COR-L47 (cell line): ENCODE results near the gene TBX21.

Experiments
- DNase-seq: peaks from one replicate; lab custom pipeline; 2025; lab: John Stamatoyannopoulos, UW

The TBX21 gene, protein sequence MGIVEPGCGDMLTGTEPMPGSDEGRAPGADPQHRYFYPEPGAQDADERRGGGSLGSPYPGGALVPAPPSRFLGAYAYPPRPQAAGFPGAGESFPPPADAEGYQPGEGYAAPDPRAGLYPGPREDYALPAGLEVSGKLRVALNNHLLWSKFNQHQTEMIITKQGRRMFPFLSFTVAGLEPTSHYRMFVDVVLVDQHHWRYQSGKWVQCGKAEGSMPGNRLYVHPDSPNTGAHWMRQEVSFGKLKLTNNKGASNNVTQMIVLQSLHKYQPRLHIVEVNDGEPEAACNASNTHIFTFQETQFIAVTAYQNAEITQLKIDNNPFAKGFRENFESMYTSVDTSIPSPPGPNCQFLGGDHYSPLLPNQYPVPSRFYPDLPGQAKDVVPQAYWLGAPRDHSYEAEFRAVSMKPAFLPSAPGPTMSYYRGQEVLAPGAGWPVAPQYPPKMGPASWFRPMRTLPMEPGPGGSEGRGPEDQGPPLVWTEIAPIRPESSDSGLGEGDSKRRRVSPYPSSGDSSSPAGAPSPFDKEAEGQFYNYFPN

DNA sequence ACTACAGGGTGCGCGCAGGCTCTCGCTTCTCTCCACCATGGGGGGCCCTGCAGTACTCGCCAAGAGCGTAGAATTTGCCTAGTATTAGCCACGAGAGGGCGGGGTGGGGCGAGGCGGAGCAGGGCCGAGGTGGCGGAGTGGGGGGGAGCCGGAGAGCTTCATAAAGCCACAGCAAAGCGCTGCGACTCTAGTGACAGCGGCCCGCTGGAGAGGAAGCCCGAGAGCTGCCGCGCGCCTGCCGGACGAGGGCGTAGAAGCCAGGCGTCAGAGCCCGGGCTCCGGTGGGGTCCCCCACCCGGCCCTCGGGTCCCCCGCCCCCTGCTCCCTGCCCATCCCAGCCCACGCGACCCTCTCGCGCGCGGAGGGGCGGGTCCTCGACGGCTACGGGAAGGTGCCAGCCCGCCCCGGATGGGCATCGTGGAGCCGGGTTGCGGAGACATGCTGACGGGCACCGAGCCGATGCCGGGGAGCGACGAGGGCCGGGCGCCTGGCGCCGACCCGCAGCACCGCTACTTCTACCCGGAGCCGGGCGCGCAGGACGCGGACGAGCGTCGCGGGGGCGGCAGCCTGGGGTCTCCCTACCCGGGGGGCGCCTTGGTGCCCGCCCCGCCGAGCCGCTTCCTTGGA lies at the start of gene TBX21:
Gene TBX21, plus strand, starts transcription at position 190 of the 627 bp plus-strand sequence. Its CDS starts 219 bp downstream, at position 409.
- peak; percentile 89 for DNase-seq

GRCh38 chr17:47684025-47684424 lies 49.0 kb upstream of the TBX21 start:
- no peak for DNase-seq

- DNase-seq, result no peak
Observed at GRCh38 chr17:47684535-47685193, 48.4 kb upstream of the TBX21 start.

- no peak for DNase-seq
Observed at GRCh38 chr17:47685556-47686275, 47.3 kb upstream of the TBX21 start.

GRCh38 chr17:47686276-47686635 lies 46.8 kb upstream of the TBX21 start:
- DNase-seq, result no peak

- no peak for DNase-seq
Observed at GRCh38 chr17:47686664-47687327, 46.2 kb upstream of the TBX21 start.

GRCh38 chr17:47687328-47687690 lies 45.7 kb upstream of the TBX21 start:
- DNase-seq, result no peak

DNA sequence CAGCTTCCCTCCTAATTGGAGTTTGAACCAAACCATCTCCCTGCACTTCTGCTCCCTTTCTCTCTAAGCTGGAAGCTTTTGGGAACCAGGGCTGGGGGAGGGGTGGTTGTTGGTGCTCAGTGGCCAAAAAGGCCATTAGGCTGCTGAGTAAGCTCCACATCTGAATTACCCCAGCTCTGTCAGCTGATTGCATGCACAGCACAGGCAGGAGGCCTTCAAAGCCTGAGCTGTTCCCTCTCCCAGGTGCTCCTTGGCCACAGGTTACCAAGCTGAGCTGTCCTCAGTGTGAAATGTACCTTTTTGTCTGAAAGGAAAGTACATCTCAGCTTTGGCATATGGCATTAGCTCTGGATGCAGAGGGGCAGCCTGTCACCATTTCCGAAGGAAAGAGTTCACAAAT lies 45.3 kb upstream of the TBX21 start:
- DNase-seq, result no peak

GRCh38 chr17:47690121-47690520 lies 42.9 kb upstream of the TBX21 start:
- no peak for DNase-seq

GRCh38 chr17:47692137-47692894 lies 40.7 kb upstream of the TBX21 start:
- no peak for DNase-seq

DNA sequence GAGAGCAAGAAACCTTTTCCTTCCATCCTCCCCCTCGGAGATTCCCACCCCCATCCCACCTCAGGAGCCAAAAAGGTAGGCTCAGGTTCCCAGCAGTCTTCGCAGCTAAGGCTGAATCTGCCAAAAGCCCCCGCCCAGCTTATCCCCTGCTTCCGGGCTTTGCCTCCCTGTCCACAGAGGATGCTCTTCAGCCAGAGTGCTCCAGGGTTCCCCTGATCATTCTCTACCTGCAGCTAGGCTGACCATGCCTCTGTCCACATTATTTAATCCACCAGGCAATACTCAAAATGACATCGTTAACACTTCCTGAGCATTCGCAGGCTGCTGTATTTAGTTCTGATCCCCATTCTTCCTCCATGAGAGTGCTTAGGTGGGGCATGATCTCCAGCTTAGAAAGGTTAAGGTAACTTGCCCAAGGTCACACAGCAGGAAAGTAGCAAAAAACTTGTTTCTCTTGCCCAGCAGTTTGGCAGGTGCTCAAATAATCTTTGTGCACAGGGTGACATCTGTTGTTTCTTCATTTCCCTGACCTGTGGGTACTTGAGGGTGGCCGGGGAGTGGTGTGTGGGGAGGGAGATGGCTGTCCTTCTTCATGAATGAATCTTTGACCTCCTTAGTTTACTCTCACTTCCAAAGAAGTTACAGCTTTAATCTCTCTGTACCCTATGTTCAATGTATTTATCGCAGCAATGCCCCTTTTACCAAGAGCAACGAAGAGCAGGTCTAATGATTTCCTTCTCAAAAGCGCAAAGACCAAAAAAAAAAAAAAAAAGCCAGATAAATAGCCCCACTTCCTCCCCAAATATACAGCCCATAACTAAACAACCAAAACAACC lies 39.9 kb upstream of the TBX21 start:
- DNase-seq, result no peak

DNA sequence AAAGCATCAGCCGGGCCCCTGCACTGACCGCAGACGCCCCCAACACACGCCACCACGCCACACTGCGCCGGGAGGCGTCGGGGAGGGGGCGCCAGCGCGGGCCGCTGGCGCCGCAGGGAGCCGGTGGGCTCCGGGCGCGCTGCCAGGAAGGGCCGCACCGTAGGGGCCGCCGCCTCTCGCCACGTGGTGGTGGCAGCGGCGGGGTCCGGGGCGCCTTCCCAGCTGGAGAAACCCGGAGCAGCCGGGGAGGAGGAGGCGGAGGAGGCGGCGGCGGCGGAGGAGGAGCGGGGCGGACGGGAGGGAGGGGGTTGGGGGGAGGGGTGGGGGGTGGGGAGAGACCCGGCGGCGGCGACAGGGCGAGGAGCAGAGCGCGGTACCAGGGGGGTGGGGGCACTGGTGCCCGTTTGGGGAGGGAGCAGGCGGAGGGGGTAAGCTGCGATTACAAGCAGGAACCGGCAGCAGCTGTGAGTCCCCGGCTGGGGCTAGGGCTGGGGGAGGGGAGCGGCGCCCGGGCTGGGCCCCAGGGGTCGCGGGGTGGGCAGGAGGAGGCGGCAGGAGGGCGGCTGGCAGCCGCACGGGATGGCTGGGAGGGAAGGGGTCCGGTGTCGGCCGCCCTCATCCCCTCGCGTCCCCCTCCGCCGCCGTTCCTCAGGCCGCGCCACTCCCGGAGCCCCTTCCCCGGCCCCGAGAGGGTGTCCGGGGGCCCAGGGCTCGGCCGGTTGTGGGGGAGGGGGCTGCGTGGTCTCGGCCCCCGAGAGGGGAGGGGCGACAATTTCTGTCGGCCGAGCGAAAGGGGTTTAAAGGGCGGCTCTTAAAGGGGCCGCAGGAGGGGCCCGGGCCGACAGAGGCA lies 39.1 kb upstream of the TBX21 start, which contains the start of gene TBKBP1:
Gene TBKBP1, plus strand, starts transcription at position 431 of the 850 bp plus-strand sequence. CDS start 1,952 bp downstream, outside the sequence.
- DNase-seq, result peak; percentile 43

DNA sequence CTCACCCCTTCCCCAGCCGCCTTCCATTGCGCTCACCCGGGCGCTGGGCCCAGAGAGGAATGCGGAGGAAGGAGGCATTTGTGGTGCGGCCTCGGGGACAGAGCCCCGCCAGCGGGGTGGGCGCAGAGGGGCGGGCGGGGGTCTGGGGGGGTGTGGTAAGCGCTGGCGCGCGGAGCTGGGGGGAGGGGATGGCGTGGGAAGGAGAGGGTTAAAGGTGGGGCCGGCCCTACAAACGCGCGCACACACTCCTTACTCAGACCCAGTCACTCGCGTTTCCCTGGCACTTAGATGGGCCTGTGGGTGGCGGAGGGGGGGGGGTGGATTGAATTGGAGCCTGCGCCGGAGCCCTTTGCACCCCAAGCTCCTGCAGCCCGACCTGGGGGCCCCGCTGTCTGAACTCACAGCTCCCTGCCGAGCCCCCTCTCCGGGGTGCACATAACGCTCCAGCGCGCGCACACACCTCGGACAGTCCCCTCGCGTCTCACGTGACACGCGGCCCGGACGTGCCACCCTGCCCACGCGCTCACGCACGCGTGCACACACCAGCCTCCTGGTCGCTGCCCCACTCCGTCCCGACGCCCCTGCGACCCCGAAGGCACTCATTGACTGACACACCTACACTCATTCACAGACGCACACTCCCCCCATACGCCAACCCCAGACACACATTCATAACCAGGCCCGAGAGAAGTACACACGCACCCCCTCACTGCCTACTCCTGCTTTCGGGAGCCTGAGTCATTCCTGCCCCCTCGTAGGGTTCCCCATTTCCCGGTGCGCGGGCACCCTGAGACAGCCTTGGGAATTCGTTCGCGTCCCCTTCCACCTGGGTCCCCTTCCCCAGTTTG lies 38.2 kb upstream of the TBX21 start:
- DNase-seq, result no peak

GRCh38 chr17:47695429-47696376 lies 37.3 kb upstream of the TBX21 start:
- DNase-seq, result no peak

- no peak for DNase-seq
Observed at GRCh38 chr17:47696717-47697642, 36.1 kb upstream of the TBX21 start.
